Stimulated activated CD8-positive, alpha-beta memory T cell treated with anti-CD3 and anti-CD28 coated beads, Interleukin-7, amount 100 ng/mL, for 48 hours (primary cell): Measurements from ENCODE around the gene LYSMD2.
"Not testable (repeated sequence)": the region's sequence is repeated elsewhere in the genome, so short reads cannot be mapped to it uniquely, and the experiment has no call there.

Experiments
- DNase-seq, 2 donors: peaks; one replicate each; pipeline ENCODE4 v3.0.0-alpha.2; 2020; ENCODE audit warnings: low read depth in 1 of 2; ENCODE audit errors: extremely low read depth in 1 of 2

LYSMD2 gene, protein sequence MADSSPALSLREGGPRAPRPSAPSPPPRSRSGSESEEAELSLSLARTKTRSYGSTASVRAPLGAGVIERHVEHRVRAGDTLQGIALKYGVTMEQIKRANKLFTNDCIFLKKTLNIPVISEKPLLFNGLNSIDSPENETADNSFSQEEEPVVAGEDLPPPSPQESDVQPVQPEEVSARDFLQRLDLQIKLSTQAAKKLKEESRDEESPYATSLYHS

DNA sequence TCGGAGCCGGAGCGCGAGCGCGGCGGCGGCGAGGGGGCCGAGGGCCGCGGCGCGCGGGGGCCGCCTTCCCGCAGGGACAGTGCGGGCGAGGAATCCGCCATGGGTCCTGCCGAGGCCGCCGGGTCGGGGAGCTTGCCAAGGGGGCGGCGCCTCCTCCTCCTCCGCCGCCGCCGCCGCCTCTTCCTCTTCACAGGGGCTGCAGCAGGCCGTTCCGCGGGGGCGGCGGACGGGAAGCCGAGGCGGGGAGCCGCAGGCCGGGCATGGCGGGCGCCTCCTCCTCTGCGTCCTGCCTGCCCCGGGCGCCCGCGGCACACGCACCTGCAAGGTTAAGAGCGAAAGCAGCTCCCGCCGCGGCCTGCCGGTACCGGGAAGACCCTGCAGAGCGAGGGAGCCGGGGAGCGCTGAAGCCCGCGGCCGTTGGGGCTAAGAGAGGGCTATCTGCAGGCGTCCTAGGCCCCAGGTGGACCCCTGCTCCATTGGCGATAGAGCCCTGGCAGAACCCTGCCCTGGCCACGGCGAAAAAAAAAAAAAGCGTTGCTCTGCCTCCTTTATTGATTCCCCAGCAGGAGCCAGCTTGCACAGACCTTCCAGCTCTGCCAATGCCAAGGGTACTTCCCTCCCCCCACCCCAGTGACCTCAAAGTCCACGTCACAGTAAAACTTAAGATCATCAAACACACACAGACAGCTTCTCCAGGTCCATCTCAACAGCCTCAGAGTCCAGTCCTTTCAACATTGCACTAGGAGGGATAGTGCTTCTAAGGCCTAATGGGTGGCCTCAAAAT, at the start of gene LYSMD2:
LYSMD2 (minus strand) TSS at position 134 of the 784 bp plus-strand sequence; CDS start at position 101, 33 bp downstream.
- peak in 1 of 2 donors; percentile 49 for DNase-seq

DNA sequence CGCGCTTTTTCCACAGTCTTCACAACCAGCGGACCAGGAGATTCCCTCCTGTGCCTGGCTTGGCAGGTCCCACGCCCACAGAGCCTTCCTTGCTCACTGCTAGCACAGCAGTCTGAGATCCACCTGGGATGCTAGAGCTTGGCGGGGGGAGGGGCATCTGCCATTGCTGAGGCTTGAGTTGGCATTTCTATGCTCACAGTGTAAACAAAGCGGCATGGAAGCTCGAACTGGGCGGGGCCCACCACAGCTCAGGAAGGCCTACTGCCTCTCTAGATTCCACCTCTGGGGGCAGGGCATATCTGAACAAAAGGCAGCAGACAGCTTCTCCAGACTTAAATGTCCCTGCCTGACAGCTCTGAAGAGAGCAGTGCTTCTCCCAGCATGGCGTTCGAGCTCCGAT, 49.7 kb upstream of the LYSMD2 start:
- DNase-seq, result not testable (repeated sequence)

DNA sequence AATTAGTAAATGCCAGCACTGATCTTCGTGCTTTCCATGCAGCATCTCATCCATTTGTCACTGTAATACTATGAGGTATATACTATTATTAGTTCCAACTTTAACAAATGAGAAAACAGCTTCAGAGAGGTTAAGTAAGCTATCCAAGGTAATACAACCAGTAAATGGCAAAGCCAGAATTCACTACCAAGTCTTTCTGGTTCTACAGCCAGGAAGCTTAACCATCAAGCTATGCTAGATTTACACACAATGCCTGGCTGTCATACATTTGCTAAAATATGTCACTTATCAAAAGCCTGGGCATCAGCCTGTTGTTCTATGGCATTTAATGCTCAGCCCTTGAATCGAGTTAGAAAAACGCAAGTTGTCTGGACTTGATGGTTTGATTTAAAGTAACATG, 46.5 kb upstream of the LYSMD2 start:
- DNase-seq, result no peak

DNA sequence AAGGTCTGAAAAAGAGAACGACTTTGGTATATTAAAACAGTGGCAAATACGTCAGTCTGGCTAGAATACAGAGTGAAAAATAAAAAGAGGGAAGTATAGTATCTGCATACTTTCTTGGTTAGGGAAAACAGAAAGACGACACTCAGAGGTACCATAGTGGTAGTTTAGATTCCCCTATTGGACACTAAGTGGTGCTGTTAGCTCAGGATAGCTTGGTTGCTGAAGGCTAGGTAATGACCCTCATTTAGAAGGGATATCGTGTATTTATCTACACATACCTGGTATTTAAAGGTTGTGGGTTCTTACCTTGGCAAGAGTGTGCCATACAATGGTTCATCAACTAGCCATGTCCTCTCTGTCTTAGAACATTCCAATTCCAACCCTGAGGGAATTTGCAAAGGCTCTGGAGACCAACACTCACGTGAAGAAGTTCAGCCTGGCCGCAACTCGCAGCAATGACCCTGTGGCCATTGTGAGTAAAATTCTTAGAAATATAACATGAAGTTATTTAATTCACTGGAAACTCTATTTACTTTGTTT, 45.0 kb upstream of the LYSMD2 start:
- DNase-seq, result no peak

DNA sequence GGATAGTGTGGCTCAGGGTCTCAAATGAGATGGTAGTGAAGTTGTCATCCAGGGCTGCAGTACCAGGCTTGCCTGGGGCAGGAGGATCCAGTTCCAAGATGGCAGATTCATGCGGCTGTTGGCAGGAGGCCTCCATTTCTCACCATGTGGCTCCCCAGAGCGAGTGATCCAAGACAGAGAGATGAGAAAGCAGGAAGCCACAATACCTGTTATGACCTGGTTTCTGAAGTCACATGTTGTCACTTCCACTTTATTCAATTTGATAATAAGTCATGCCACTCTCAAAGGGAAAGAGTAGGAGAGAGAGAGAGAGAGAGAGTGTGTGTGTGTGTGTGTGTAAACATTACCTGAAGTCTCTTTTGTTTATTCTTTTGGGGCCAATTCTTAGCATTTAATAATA, 44.1 kb upstream of the LYSMD2 start:
- DNase-seq, result no peak

DNA sequence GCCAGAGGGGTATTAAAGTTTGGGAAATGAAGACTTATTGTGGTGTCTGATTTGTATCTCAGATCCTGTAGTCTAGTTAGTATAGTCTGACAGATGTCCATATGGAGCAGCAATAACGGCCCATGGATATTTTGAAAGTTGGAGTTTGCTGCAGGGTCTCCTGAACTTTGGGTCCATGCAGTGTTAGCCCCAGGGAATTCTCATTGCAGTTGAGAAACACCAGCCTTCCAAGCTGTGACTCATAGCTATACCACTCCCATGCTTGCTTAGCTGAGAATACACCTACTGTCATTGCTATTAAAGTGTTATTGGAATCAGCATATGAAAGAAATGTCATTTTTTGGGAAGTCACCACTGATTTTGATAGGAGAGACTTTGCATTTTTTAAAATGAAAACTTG, 43.2 kb upstream of the LYSMD2 start:
- no peak for DNase-seq

DNA sequence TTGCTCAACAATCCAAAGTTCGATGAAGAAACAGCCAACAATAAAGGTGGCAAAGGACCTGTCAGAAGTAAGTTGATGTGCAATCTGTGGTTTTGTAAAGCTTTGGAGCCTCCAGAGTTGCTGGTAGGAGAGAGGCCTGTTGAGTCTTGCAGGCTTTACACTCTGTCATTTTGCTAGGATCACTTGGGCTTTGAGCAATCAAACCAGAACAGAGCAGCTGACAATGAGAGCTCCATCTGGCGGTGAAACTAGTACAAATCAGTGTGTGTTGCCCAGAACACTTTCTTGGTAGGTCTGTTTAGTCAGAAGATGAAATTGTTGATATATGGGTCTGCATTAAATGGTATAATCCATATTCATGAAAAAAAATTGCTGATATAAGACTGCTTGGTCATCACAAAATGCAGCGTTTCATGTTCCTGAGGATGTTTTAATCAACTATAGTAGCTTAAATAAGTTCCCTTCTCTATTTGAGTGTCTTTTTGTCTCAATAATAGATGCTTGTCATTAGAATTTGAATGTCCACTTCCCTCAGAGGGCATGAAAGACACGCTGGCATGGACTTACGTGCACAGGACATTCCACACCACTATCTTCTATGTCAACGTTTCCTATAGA, 39.6 kb upstream of the LYSMD2 start:
- peak; percentile 22 to 39 for DNase-seq

DNA sequence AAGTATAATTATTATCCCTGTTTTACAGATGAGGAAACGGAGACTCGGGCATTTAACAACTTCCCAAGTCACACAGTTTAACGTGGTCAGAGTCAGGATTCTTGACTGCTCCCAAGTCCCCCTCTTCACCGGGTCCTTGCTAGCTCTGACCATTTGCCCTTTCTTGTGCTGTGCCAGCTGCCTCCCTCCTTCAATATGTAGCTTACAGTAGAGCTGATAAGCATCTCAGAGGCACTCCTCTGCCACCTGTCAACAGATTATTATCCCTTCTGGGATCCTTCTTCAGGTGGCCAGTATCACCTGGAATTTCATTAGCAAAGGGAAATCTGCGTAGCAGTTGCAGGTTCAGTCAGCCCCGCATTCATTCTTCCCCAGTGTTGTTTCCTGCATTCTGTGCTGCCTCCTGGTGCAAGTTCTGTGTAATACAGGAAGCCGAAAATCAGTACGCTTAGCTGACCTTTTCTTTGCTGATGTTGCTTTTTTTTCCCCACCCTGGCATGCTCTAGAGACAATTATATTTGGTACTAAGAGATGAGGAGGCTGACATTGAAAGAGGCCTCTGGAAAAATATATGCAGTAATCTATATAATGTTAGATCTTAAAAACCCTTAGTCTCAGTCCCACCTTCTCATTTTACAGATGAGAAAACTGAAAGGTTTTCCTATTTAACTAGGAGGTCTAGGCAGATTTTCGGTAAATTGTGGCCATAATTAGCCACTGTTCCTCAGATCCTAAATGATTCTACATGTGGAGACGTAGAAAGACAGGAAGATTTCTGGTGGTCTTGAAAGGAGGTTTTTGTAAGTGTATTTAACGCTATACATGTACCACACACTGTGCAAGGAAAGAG, 38.7 kb upstream of the LYSMD2 start:
- DNase-seq, result peak in 1 of 2 donors; percentile 25

DNA sequence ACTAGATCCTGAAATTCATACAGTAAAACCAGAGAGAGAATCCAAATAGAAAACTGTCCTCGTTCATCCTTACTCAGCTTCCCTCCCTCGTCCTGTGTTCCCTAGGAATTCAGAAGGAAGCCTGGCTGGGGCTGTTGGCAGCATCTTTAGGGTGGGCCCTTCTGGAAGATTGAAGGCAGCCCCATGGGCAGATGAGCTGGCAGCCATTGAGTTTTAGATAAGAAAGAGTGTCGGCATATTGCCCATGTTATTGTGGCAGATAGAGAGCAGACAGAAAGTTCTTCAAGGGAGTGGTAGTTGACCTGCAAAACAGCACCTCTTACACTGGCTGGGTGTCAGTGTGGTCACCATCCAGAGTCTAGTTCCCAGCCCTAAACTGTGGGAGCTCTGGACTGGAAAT, 37.5 kb upstream of the LYSMD2 start:
- no peak for DNase-seq

DNA sequence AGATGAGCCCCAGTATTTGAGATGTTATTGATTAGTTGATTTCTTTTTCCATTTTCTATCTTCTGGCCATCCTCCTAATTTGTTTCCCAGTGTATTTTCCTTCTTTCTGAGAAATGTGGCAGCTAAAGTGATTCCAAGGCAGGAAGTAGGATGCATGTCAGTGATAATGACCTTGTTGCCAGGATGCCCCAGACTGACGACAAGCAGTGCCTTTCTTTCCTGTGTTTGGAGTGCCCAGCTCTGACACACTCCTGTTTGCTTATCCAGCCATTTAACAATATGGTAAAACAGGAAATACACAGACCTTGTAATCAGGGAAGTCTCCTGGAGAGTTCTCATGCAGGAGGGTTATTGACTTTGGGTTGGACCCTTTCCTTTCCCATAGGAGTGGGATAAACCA, 34.3 kb upstream of the LYSMD2 start:
- no peak for DNase-seq

DNA sequence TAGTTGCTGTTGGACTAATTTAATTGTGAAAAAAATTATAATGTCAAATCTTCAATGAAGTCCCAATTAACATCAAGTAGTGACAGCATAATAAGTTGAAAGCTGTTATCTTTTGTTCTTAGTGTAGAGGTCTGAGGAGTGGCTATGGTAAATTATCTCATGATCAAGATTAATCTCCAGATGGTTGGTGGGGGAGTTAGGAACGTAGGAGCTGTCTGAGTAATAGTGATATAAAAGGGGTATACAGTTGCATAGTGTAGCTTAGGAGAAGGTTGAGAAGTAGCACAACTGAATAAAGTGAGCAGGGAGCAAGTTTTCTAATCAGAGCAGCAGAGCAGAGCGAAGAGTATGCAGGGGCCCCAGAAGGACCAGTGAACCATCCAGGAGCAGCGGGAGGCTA, 33.4 kb upstream of the LYSMD2 start:
- no peak for DNase-seq

DNA sequence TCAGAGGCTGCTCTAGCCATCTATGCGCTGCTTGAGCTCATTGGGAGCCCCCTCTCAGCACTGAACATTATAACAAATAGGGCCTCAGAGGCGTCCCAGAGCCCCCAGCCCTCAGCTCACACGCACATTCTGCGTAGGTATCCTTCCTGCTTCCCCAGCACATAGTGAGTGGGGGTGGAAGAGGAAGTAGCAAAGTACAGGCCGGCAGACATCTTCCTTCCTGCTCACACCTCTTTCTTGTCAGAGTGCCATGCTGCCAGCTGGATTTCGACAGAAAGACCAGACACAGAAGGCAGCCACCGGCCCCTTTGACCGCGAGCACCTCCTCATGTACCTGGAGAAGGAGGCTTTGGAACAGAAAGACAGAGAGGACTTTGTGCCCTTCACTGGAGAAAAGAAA, 30.6 kb upstream of the LYSMD2 start:
- DNase-seq, result no peak

DNA sequence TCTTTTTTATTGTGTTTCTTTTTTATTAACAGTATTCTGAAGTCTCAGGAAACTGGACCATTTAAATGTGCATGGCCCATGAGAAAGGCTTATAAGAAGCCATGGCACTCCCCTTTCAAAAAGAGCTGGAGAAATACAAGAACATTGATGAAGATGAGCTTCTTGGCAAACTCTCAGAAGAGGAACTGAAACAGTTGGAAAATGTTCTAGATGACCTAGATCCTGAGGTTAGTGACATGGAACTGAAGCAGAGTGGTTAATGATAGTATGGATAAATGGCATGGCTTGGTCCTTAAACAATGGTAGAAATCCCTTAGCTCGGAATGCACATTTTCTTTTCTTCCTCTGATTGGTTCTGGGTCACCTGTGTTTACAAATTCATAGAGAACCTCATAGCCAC, 28.9 kb upstream of the LYSMD2 start:
- DNase-seq, result no peak

DNA sequence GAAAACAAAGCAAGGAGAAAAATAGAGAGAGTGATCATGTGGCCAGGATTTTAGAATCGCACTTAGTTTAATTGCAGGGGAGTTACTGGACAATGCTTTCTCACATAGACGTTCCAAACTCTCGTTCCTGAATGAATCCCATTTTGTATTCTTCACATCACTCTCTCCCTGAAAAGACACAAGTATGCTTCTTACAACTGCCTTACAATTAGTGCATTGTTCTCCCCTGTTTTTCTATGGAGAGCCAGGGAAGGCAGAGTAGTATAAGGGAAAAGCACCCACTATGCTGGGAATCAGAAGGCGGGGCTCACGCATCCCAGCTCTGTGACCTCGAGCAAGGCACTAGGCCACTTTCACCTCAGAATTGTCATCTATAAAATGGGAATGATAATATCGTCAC, 28.3 kb upstream of the LYSMD2 start:
- no peak for DNase-seq

DNA sequence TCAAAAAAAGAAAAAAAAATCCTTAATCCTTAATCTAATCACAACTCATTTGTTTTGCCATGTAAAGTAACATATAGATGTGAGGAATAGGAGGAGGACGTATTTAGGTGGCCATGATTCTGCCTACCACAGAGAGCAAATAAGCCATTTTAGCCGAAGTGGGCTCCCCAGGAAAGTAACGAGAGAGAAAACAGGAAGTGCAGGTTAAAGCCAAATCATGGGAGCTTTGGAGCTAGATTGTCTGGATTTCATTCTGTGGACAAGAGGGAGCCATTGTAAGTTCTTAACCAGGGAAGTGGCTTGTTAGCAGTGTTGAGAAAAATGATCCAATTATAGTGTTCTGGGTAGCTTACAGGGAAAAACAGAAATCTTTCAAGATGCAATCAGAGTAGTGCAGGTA, 23.4 kb upstream of the LYSMD2 start:
- no peak for DNase-seq

DNA sequence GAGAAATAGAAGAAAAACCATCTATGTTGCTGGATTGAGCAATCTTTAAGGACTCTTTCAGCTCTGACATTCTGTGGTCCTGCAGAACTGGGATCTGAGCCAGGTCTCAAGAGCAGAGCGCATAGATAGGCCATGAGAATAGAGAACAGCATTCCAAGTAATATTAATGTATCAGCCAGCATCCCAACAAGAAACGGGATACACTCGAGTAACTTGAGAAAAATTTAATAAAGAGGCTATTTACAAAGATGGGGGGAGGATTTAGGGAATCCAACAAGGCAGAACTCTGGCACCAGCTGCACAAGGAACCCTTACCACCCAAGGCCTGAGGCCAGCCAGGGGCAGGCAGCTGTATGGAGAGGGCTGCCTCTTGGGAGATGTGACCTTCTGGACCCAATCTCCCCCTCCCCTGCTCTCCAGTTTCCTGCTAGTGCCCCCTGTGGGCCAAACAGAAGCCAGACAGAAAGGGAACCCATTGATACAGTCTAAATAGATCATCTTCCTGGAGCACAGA, 22.2 kb upstream of the LYSMD2 start:
- DNase-seq, result no peak

DNA sequence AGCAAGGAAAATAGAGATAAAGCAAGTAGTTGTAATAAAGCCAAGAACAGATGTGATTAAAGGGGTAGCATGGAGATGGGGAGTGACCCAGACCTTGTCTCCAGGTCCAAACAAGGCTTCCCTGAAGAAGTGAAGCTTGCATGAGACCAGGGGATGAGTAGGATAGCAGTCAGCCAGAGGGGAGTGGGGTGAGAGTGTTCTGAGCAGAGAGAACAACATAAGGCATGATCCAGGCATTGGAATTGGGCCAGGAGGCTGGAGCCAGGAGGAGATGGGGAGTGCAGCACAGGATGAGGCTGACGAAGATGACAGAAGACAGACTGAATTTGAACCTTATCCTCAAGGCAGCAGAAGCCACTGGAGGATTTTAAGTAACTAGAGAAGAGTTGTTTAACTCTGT, 21.2 kb upstream of the LYSMD2 start:
- DNase-seq, result no peak

DNA sequence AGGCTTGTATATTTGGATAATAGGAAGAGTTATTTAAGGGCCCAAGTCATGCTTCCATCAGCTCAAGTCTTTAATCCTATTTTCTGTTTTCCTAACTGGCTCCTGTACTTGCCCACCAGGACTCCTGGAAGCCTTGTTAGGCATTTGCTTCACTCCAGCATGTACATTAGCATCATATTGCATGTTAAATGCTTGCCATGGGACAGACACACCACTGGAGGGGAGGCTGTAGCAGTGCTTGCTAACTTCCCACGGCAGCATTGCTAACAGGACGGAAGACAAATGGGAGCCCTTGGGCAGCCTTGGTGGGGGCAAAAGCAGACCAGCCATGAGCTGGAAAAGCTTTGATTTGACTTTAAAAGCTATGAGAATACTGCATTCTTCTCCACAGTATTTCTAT, 20.0 kb upstream of the LYSMD2 start:
- no peak for DNase-seq

DNA sequence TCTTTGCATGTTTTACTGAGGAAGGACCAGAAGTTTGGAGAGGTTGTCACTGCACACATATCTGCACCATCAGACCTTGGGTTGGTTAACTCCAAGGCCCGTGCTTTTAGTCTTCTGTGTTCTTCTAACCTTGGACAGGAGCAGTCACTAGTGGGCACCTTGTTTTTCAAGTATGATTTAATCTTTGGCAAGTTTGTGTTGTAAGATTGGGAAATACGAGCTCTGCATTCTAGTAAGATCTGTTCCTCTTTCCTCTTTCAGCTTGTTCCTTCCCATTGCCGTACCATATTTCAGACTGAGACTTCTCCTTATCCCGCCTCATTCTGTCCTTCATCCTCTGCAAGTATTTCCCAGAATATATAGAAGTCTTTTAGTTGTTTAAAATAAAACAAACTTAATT, 19.0 kb upstream of the LYSMD2 start:
- no peak for DNase-seq

DNA sequence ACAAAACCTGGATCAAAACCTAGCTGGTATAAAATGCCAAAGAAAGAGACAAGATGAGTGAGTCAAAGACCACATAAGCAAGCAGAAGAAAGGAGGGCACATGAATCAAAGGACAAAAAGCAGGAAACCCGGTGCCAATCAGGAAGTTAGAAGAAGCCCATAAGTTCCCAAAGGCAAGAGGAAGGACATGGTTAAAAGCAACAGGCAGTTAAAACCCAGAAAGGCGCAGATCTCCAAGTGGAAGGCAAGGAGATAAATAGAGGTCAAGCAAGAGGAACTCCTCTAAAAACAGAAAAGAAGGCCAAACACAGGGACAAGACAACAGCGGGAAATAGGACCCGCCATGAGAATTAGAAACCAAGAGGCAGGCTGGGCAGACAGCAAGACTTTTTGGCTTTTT, 18.3 kb upstream of the LYSMD2 start:
- no peak for DNase-seq

DNA sequence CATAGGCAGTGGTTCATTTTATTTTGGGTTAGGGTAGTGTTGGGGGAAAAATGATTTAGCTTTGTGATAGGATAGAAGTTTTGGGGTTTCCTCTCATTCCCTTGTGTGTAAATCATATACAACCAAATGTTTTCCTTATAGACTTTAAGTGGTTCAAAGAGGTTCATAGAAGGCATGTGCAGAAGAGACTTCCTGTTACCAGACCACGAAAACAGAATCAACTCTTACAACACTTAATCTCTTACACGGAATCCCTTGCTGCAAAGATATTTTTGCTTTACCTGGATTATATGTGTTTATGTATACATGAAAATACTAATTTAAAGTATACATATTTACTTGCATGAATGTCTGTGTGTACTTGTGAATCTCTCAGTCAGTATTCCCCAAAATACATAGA, 16.8 kb upstream of the LYSMD2 start:
- DNase-seq, result no peak
